CD14-positive monocyte (primary cell): ENCODE data around the gene SPTBN5. TPM values are rescaled to one million over a fixed set of nuclear protein-coding genes. Genes with fewer than 3 reads are reported as not detected.

Source experiments
- DNase-seq, 3 donors: peaks; one replicate each; pipeline ENCODE4 v3.0.0-alpha.2; 2011 to 2022
- H2AFZ ChIP-seq: 2 replicates; pipeline ENCODE4 v1.6.0; 2012; ENCODE audit warnings: mild to moderate bottlenecking, low read depth, low read length, inconsistent platforms; ENCODE audit not compliant: insufficient read depth, poor library complexity, severe bottlenecking
- H3K27ac ChIP-seq, 2 donors: 1 replicate in 1 of 2; 2 replicates in 1 of 2; pipeline ENCODE4 v1.5.1; 2012 to 2013; ENCODE audit warnings: low read length in 2 of 2, control low read depth in 1 of 2, inconsistent platforms in 1 of 2, low read depth in 1 of 2, mild to moderate bottlenecking in 1 of 2
- H3K27me3 ChIP-seq, 2 donors: one replicate each; pipeline versions ENCODE4 v1.6.0 to v1.6.1; 2011 to 2013; ENCODE audit warnings: low read length in 2 of 2; ENCODE audit not compliant: control insufficient read depth in 2 of 2, insufficient read depth in 2 of 2
- H3K36me3 ChIP-seq, 2 donors: replicated peaks in 1 of 2; 1 replicate in 1 of 2; 2 replicates in 1 of 2; pipeline versions ENCODE4 v1.5.1 to v1.6.1; 2012 to 2013; ENCODE audit warnings: low read length in 2 of 2, control low read depth in 1 of 2, inconsistent platforms in 1 of 2, mild to moderate bottlenecking in 1 of 2; ENCODE audit not compliant: insufficient read depth in 2 of 2, control insufficient read depth in 1 of 2
- H3K4me1 ChIP-seq, 2 donors: 1 replicate in 1 of 2; 2 replicates in 1 of 2; pipeline versions ENCODE4 v1.5.1 to v1.6.1; 2012 to 2013; ENCODE audit warnings: low read length in 2 of 2, control low read depth in 1 of 2, inconsistent platforms in 1 of 2, mild to moderate bottlenecking in 1 of 2, moderate library complexity in 1 of 2; ENCODE audit not compliant: insufficient read depth in 2 of 2, control insufficient read depth in 1 of 2
- H3K4me2 ChIP-seq: replicated peaks from 2 replicates; pipeline ENCODE3; 2012; ENCODE audit warnings: low read length, moderate library complexity, mild to moderate bottlenecking; ENCODE audit not compliant: poor library complexity, severe bottlenecking; ENCODE audit errors: extremely low read depth
- H3K4me3 ChIP-seq, 3 experiments: fragments of 200-600 bp in 1 of 3; sonication (generic) in 1 of 3; replicated peaks in 1 of 3; 1 replicate in 2 of 3; 2 replicates in 1 of 3; pipeline ENCODE4 v1.5.1; 2011 to 2013; ENCODE audit warnings: low read length in 3 of 3, mild to moderate bottlenecking in 3 of 3, control low read depth in 2 of 3, low read depth in 2 of 3, inconsistent platforms in 1 of 3, moderate library complexity in 1 of 3
- H3K79me2 ChIP-seq: 2 replicates; pipeline ENCODE4 v1.6.0; 2012; ENCODE audit warnings: mild to moderate bottlenecking, control low read depth, inconsistent platforms, low read length, moderate library complexity; ENCODE audit not compliant: insufficient read depth
- H3K9ac ChIP-seq: 2 replicates; pipeline ENCODE4 v1.6.0; 2017; ENCODE audit warnings: low read length, mild to moderate bottlenecking; ENCODE audit not compliant: insufficient read depth, poor library complexity, severe bottlenecking
- H3K9me3 ChIP-seq, 2 donors: replicated peaks in 1 of 2; 1 replicate in 1 of 2; 2 replicates in 1 of 2; pipeline versions ENCODE4 v1.5.1 to v1.6.1; 2012 to 2013; ENCODE audit warnings: low read length in 2 of 2, control low read depth in 1 of 2; ENCODE audit not compliant: control insufficient read depth in 1 of 2, insufficient read depth in 1 of 2
- H4K20me1 ChIP-seq: 2 replicates; pipeline ENCODE4 v1.6.0; 2012; ENCODE audit warnings: mild to moderate bottlenecking, low read length, control low read depth, moderate library complexity; ENCODE audit not compliant: insufficient read depth
- H3K27ac Mint-ChIP-seq, 7 donors: one replicate each; pipeline ENCODE4 v1.8.0; 2020; ENCODE audit warnings: mild to moderate bottlenecking in 7 of 7, mixed read lengths in 7 of 7, moderate library complexity in 6 of 7, inconsistent platforms in 2 of 7
- H3K27me3 Mint-ChIP-seq, 3 donors: one replicate each; pipeline ENCODE4 v1.8.0; 2021 to 2022; ENCODE audit warnings: low read depth in 3 of 3, mild to moderate bottlenecking in 3 of 3, mixed read lengths in 3 of 3, moderate library complexity in 3 of 3, inconsistent platforms in 1 of 3
- H3K36me3 Mint-ChIP-seq, 2 donors: one replicate each; pipeline ENCODE4 v1.8.0; 2020; ENCODE audit warnings: mixed read lengths in 2 of 2, inconsistent platforms in 1 of 2, mild to moderate bottlenecking in 1 of 2
- H3K4me1 Mint-ChIP-seq: one replicate; pipeline ENCODE4 v1.8.0; 2020; ENCODE audit warnings: mild to moderate bottlenecking, mixed read lengths
- H3K4me3 Mint-ChIP-seq, 2 donors: one replicate each; pipeline ENCODE4 v1.8.0; 2020; ENCODE audit warnings: mild to moderate bottlenecking in 2 of 2, mixed read lengths in 2 of 2, moderate library complexity in 1 of 2
- H3K9me3 Mint-ChIP-seq, 7 donors: one replicate each; pipeline ENCODE4 v1.8.0; 2020 to 2022; ENCODE audit warnings: mixed read lengths in 7 of 7, mild to moderate bottlenecking in 6 of 7, moderate library complexity in 6 of 7, inconsistent platforms in 2 of 7
- WGBS: methylation state at CpG from one replicate; pipeline ENCODE4 v1.1.5; 2013; ENCODE audit warnings: missing lambda C conversion rate; ENCODE audit not compliant: insufficient coverage; 5-methylcytosine and 5-hydroxymethylcytosine counted together
- intact Hi-C, 2 donors: fragments of 100-400 bp; cut with micrococcal nuclease; formaldehyde crosslinking; loops; one replicate each; pipeline versions ENCODE4 v1.15.0 to v1.15.1; 2023
- polyA plus RNA-seq, 3 donors: library from polyadenylated mRNA; depleted of rRNA in 1 of 3; unstranded in 2 of 3; stranded (reverse) in 1 of 3; fragments of 300-500 nt in 2 of 3; fragments of >200 nt in 1 of 3; fragmentation: Illumina TruSeq in 2 of 3; gene quantifications; 1 replicate in 2 of 3; 2 replicates in 1 of 3; pipeline ENCODE4 v1.2.3, GENCODE V29; 2012 to 2021
- TF ChIP-seq, protein P1 (sequence below): fragments of 200-600 bp; IDR thresholded peaks from one replicate; pipeline ENCODE4 v1.8.0; 2022; ENCODE audit warnings: antibody characterized with exemption, mild to moderate bottlenecking

The SPTBN5 gene
- polyA plus RNA-seq, 3 donors = 0.29 TPM; not detected in 2

DNA sequence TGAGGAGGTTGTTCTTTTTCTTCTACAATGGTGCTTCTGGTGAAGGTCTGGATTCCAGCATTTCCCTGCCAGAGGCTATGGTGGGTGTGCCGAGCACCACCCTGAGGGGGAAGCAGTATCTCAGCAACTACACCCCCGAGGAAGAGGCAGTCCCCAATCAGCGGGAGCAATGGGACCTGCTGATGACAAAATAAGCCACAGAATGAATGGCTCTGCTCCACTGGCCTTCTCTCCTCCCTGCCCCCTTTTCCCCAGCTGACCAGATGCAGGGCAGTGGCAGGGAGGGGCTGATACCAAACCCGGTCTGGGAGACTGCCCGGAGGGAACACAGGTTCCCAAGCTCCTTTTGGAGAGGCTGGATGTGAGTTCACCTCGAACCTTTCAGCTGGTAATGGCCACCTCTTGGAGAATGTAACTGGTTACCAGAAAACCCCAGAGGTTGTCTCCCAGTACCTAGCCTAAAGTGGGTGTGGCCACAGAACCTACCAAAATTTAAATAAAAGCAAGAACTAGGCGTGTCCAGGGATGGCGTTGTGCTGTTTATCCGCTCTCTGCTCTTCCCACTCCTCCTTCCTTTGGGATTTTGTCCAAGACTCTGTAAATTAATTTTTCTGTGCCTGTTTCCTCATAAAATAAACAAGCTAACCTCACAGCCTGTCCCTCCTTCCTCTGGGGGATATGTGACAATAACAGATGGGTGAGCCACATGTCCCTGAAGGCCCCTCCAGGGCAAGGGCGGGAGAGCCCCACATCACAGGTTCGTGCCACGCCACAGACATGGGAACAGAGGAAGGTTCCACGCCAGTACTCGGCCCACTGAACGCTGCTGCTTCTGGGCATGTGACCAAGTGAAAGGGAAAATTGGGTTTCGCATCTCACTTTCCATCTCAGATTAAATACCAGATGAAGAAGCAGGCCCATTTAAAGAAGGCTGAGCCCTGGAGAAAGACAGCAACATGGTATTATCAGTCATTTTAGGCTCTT lies 35.1 kb upstream of the SPTBN5 start:
- peak overlapping the region; percentile 81 to 96 (median 94) for H3K27ac Mint-ChIP-seq
- H2AFZ ChIP-seq = no peak overlapping the region
- intact Hi-C loops = loop anchor here (2.0 to 10.0 kb wide), 2 partner anchors 14 to 1994 kb away; partner anchors contain the start of gene EIF2AK4 (in 1 of the 2)
- peaks cover 7 to 36% of the 10 kb centered on the region in 2 donors for H3K36me3 ChIP-seq
- 58% methylated on average over 4 of the region's 16 CpGs for WGBS
- TF ChIP-seq, protein P1, sequence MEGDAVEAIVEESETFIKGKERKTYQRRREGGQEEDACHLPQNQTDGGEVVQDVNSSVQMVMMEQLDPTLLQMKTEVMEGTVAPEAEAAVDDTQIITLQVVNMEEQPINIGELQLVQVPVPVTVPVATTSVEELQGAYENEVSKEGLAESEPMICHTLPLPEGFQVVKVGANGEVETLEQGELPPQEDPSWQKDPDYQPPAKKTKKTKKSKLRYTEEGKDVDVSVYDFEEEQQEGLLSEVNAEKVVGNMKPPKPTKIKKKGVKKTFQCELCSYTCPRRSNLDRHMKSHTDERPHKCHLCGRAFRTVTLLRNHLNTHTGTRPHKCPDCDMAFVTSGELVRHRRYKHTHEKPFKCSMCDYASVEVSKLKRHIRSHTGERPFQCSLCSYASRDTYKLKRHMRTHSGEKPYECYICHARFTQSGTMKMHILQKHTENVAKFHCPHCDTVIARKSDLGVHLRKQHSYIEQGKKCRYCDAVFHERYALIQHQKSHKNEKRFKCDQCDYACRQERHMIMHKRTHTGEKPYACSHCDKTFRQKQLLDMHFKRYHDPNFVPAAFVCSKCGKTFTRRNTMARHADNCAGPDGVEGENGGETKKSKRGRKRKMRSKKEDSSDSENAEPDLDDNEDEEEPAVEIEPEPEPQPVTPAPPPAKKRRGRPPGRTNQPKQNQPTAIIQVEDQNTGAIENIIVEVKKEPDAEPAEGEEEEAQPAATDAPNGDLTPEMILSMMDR = no peak
- H3K4me3 Mint-ChIP-seq = no peak overlapping the region
- H3K9me3 ChIP-seq = no peaks in the 10 kb centered on the region
- H3K4me1 Mint-ChIP-seq = peaks cover 66% of the 10 kb centered on the region
- H3K9ac ChIP-seq = no peak overlapping the region
- peaks cover 62 to 76% of the 10 kb centered on the region in 2 donors for H3K4me1 ChIP-seq
- H3K79me2 ChIP-seq = peaks cover 55% of the 10 kb centered on the region
- peaks cover 42 to 44% of the 10 kb centered on the region in 2 donors for H3K36me3 Mint-ChIP-seq
- no peaks in the 10 kb centered on the region for H3K27me3 ChIP-seq
- H3K27ac ChIP-seq = peak overlapping the region; percentile 41 to 79
- H3K4me2 ChIP-seq = peak overlapping the region; percentile 43
- no peaks in the 10 kb centered on the region for H3K9me3 Mint-ChIP-seq
- H3K27me3 Mint-ChIP-seq = no peaks in the 10 kb centered on the region
- no peaks in the 10 kb centered on the region for H4K20me1 ChIP-seq
- DNase-seq = peak in 2 of 3 donors; percentile 25 to 52
- H3K4me3 ChIP-seq = no peak overlapping the region

DNA sequence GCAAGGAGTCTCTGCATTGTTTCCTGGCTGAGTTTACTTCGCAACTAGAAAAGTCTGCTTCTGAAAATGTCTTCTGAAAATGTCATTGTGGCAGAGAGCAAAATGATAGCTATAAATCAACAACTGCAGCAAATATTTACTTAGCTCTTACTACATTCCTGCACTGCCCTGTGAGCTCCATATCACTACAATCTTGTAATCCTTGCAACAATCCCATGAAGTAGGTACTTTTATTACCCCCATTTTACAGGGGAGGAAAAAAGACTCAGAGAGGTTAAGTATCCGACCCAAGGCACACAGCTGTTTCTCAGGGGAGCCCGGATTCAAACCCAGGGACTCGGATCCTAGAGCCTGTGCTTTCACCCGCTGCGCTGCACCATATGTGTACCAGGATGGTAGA lies 34.2 kb upstream of the SPTBN5 start:
- Histone ChIP-seq H3K4me2 (no peak overlapping the region), H3K4me3 (no peak overlapping the region), H3K36me3 (peaks cover 10 to 39% of the 10 kb centered on the region in 2 donors), H3K27ac (peak overlapping the region in 1 of 2 donors; percentile 78), H4K20me1 (no peaks in the 10 kb centered on the region), H3K27me3 (no peaks in the 10 kb centered on the region), H3K4me1 (peaks cover 62 to 73% of the 10 kb centered on the region in 2 donors), H3K79me2 (peaks cover 52% of the 10 kb centered on the region), H2AFZ (no peak overlapping the region), H3K9ac (no peak overlapping the region), H3K9me3 (no peaks in the 10 kb centered on the region)
- intact Hi-C loops = loop anchor here (2.0 to 10.0 kb wide), 2 partner anchors 13 to 1993 kb away; partner anchors contain the start of gene EIF2AK4 (in 1 of the 2)
- Mint-ChIP-seq H3K4me1 (peaks cover 64% of the 10 kb centered on the region), H3K4me3 (no peak overlapping the region), H3K27me3 (no peaks in the 10 kb centered on the region), H3K36me3 (peaks cover 43 to 46% of the 10 kb centered on the region in 2 donors), H3K9me3 (no peaks in the 10 kb centered on the region), H3K27ac (peak overlapping the region; percentile 74 to 96 (median 92))
- TF ChIP-seq, protein P1 = no peak
- DNase-seq = no peak
- WGBS = 100% methylated on average over 3 of the region's 6 CpGs
